ENCODE data around the gene TOX3.
A peak's percentile ranks its signal among the peaks of the same experiment; 100 is the strongest.

TOX3 gene

DNA sequence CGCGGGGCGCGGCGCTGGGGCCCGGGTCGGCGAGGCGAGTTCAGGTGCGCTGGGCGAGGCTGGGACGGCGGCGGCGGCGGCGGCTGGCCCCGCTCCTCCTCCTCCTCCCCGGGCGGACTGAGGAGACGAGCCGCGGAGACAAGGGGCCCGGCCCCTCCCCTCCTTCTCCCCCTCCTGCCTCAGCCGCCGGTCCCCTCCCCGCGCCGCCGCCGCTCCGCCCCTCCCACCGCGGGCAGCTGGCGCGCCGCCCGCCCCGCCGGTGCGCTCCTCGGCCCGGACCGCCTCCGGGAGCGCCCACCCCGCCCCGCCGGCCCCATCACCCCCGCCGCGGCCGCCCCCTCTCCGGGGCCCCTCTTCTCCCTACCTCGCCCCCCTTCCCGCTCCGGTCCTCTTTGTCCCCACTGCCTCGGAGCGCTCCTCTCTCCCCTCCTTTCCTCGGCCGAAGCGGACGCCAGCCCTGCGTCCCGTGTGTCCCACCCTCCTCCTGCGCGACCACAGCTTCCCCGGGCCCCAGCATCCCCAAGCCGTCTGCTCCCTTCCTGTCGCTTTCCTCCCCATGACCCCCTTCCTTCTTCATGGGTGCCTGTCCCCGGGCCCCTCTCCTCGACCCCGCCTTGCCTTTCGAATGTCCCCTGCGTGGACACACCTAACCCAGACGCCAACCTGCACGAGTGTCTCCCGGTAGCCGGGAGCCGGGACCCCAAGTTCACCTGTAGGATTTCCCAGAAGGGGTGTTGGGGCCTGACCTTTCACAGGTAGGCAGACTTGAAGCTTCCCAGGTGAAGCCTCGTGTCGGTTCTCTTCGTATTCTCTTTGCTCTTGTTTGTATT is at the start of gene TOX3:
TOX3 (minus strand) TSS at position 140 of the 830 bp plus-strand sequence. CDS start 420 bp downstream, outside the sequence.
- no peak for DNase-seq

DNA sequence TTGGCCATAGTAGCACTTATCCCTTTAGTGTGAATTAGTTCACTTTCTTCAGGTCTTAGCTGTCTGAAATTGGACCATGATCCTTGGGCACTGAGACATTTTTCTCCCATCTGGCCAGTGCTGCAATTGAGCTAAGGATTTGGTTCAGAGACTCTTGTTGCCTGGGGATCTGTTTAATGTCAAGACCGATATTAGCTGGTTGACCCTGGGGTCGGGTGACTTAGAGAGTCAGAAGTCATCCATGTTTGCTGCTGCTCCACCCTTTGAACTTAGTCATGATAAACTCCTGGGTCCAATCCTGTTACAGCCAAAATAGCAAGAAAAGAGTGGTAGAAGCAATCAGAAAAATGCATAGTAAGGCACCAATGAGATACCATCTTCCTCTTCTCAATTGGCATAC is 45.8 kb upstream of the TOX3 start:
- DNase-seq, result no peak

- no peak for DNase-seq
Measured at GRCh38 chr16:52591934-52592592, 45.1 kb upstream of the TOX3 start.

DNA sequence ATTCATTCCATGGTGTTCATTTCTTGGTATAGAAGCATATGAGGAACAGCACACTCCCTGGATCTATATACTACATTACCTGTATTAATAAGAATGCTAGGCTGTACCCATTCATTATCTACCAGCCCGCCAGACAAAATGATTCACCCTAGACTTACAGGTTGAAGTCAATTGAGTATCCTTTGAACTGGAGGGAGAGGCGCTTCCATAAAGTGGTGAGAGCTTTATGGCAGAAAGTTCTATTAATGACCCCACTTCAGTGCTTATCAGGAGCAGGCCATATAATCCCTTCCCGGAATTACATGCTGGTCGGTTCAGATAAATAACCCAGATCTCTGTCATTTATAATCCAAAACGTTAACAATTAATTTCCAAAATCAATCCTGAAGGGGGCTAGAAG is 44.5 kb upstream of the TOX3 start:
- DNase-seq, result no peak

- no peak for DNase-seq
Measured at GRCh38 chr16:52586159-52586558, 39.2 kb upstream of the TOX3 start.

DNA sequence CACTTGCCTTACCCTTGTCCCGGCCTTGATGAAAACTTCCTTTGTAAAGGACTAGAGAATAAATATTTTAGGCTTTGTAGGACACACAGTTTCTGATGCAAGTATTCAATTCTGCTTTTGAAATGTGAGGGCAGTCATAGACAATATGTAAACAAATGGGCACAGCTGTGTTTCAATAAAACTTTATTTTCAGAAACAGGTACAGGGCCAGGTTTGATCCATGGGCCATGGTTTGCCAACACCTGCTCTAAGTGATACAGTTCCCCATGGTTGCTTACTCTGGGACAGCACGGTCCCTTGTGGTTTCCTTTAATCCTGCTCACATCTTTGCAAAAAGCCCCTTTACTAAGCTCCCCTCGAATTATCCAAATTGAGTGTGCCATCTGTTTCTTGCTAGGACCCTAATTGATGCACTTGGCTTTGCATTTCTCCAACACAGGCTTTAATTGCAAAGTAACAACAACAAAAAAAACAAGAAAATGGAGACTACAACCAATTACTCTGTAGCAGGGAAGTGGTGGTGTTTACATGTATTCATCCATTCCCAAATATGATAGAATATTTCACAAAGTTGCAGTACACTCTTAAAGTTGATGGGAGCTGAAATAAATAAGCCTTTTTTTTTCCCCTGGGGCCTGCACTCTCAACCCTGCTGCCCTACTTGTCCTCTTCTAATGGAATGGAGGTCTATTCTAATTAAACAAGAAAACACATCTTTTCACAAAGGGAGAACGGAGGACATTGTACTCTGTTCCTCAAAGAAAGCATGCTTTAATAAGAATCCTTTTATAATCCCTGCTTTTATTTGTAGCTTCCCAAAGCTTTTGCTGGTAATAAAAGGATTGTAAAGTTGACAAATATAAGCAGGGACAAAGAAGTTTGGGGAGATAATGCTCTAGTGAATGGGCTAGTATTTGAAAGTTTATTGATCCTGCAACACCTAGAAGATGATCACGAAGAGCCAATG is 37.7 kb upstream of the TOX3 start:
- DNase-seq, result no peak

DNA sequence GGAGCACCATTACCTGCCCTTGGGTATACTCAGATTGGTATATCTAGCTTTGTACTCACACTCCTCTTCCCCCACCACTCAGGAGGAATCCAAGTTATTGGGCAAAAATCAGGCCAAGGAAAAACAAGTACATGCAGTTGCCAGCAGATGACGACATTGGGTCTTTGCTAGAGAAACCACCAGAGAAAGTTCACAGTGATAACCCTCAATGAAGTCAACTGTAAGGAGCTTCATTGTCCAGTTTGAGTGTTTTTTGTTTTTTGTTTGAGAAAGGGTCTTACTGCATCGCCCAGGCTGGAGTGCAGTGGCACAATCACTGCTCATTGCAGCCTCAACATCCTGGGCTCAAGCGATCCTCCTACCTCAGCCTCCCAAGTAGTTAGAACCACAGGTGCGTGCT is 34.6 kb upstream of the TOX3 start:
- no peak for DNase-seq

- DNase-seq, result no peak
Measured at GRCh38 chr16:52580488-52580887, 33.5 kb upstream of the TOX3 start.

- no peak for DNase-seq
Measured at GRCh38 chr16:52578829-52579498, 32.0 kb upstream of the TOX3 start.

- DNase-seq, result no peak
Measured at GRCh38 chr16:52578007-52578828, 31.3 kb upstream of the TOX3 start.

GRCh38 chr16:52577130-52577706 is 30.3 kb upstream of the TOX3 start:
- no peak for DNase-seq

GRCh38 chr16:52573365-52574299 is 26.7 kb upstream of the TOX3 start:
- no peak for DNase-seq

GRCh38 chr16:52572656-52573055 is 25.7 kb upstream of the TOX3 start:
- peak; percentile 1 for DNase-seq

DNA sequence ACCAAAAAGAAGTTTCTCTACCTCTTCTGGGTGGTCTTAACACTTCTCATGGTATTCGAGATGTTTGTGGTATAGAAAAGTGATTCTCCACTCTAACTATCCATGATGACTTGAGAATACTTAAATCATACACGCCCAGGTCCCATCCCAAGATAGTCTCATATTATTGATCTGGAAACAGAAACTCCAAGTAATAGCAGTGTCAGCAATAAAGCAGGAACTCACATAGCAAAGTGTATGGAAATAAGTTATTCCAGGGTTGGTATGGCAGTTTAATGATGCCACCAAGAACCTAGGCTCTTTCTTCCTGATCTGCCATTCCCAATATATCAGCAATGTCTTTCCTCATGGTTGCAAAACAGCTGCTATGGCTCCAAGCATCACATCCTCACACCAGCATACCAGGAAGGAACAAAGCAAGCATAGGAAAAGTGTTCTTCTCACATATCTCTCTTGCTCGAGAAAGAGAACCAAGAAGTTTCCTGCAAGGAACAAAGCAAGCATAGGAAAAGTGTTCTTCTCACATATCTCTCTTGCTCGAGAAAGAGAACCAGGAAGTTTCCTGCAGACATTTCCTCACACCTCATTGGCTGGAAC is 23.6 kb upstream of the TOX3 start:
- no peak for DNase-seq

DNA sequence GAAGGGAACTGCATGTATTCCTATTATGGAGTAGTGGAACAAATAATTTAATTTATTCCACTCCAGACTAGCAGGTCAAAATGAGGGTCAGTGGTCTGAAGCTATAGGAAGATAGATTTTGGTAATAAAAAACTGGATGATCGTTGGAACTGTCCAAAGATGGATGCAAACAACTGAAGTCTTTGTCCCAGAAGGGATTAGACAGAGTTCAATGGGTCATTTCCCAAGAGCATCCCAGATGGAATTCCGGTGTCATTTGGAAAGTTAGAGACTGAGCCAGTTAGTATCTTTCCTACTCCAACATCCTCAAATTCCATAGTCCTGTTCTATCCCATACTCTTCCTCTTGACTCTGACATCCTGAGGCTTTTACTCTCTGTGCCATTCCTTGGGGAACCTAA is 22.8 kb upstream of the TOX3 start:
- DNase-seq, result no peak

GRCh38 chr16:52568983-52569690 is 22.2 kb upstream of the TOX3 start:
- no peak for DNase-seq

- DNase-seq, result no peak
Measured at GRCh38 chr16:52568495-52568894, 21.6 kb upstream of the TOX3 start.

GRCh38 chr16:52567193-52567592 is 20.2 kb upstream of the TOX3 start:
- DNase-seq, result no peak
